PC-9 (cell line): ENCODE data around the gene STK39.

Experiments
- CTCF ChIP-seq: fragments of 200-600 bp; sonication (generic); conservative IDR thresholded peaks from 2 replicates; pipeline ENCODE4 v1.6.1; 2017; ENCODE audit warnings: mixed run types, antibody characterized with exemption, mild to moderate bottlenecking, moderate library complexity
- EZH2 ChIP-seq: fragments of 200-600 bp; sonication (generic); IDR thresholded peaks from 2 replicates; pipeline ENCODE4 v1.8.0; 2017; ENCODE audit warnings: antibody characterized with exemption, low read depth

DNA sequence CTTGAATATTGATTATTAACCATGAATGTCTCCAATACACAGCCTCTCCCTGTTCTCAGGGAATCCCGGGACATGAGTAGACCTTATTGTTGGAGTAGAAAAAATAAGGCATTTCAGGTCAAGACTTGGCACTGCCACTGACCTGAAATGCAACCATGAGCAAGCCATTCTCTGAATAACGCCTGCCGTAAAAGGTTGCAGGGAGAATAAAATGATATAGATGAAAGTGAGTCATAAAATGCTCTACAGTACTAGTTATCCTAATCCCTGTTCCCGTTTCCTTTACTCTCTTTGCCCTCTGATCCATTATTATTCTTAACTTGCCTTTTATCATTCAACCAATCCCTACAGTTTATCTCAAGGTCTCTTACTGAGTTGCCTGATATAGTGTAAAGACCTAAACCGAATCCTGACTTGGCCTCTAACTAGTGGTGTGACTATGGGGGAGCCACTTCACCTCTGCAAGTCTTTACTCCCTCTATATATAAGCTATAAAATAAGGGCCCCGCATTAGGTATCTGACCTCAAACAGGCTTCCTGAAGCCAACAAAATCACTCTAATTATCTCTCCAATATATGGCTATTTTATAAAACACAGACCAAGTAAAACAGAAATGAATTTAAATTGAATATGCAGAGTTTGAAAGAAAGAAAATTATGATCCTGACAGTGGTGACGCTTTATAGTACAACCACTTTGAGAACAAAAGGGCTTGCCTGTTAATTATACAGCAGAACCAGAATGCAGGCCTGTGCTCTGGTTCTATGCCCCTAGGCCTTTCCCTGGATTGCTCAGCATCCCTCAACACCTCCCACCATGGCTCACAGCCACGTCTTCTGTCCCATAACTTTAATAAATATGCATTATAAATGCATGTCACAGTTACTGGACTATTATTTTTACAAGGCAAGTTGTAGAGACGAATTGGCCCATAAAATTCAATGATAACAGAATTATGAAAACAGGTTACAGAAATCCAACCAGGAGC, 183.1 kb downstream of the STK39 start:
- TF ChIP-seq CTCF (no peak), EZH2 (no peak)
